Thymus (tissue), 11 donors: ENCODE results near the gene PEX26. TPM values are rescaled to one million over a fixed set of nuclear protein-coding genes. Genes with fewer than 3 reads are reported as not detected.
"Not testable (repeated sequence)": the region's sequence is repeated elsewhere in the genome, so short reads cannot be mapped to it uniquely, and the experiment has no call there.

ENCODE experiments used
- DNase-seq, 9 donors: peaks; one replicate each; pipeline ENCODE4 v3.0.0-alpha.2; 2013; ENCODE audit warnings: low spot score in 9 of 9, low read depth in 6 of 9, missing footprints in 1 of 9
- H3K27ac ChIP-seq, 2 donors: one replicate each; pipeline ENCODE4 v1.5.1; 2013; ENCODE audit warnings: control low read depth in 1 of 2, low read depth in 1 of 2, low read length in 1 of 2, mild to moderate bottlenecking in 1 of 2, moderate library complexity in 1 of 2
- H3K27me3 ChIP-seq, 2 donors: one replicate each; pipeline ENCODE4 v1.5.1; 2013; ENCODE audit warnings: low read length in 1 of 2; ENCODE audit not compliant: control insufficient read depth in 2 of 2, insufficient read depth in 1 of 2
- H3K36me3 ChIP-seq, 2 donors: one replicate each; pipeline ENCODE4 v1.5.1; 2013; ENCODE audit warnings: low read length in 1 of 2, mild to moderate bottlenecking in 1 of 2, moderate library complexity in 1 of 2; ENCODE audit not compliant: control insufficient read depth in 2 of 2, insufficient read depth in 2 of 2
- H3K4me1 ChIP-seq, 2 donors: one replicate each; pipeline ENCODE4 v1.5.1; 2013; ENCODE audit warnings: low read length in 2 of 2; ENCODE audit not compliant: control insufficient read depth in 2 of 2, insufficient read depth in 2 of 2
- H3K4me3 ChIP-seq, 2 donors: one replicate each; pipeline ENCODE4 v1.5.1; 2013; ENCODE audit warnings: low read length in 2 of 2, control low read depth in 1 of 2, mild to moderate bottlenecking in 1 of 2
- H3K9me3 ChIP-seq, 2 donors: one replicate each; pipeline ENCODE4 v1.5.1; 2013; ENCODE audit warnings: low read length in 1 of 2, mild to moderate bottlenecking in 1 of 2; ENCODE audit not compliant: control insufficient read depth in 2 of 2, insufficient read depth in 1 of 2
- WGBS: extraction: QIAGEN DNeasy Blood & Tissue Kit; methylation state at CpG from one replicate; pipeline ENCODE4 v1.1.7; 2013; 5-methylcytosine and 5-hydroxymethylcytosine counted together
- polyA plus RNA-seq: library from polyadenylated mRNA; stranded (reverse); fragments of 200-250 nt; gene quantifications from one replicate; pipeline ENCODE4 v1.2.3, GENCODE V29; 2013
- total RNA-seq: library from RNA; stranded (reverse); fragments of 120-200 nt; gene quantifications from one replicate; pipeline ENCODE4 v1.2.4, GENCODE V29; 2013
- donor health status: healthy.

Gene PEX26
- total and polyA plus RNA-seq, 2 donors = 10.9 to 16.0 TPM

DNA sequence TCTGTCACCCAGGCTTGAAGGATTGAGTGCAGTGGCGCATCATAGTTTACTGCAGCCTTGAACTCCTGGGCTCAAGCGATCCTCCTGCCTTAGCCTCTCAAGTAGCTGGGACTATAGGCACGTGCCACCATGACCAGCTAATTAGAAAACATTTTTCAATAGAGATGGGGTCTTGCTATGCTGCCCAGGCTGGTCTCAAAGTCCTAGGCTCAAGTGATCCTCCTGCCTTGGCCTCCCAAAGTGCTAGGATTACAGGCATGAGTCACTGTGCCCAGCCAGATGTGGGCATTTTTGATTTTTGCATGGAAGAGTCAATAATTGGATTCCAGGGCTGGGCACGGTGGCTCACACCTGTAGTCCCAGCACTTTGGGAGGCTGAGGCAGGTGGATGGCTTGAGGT, 3.9 kb upstream of the PEX26 start:
- not testable (repeated sequence) for H3K36me3 ChIP-seq, H3K9me3 ChIP-seq, DNase-seq, H3K4me3 ChIP-seq, H3K27ac ChIP-seq, H3K27me3 ChIP-seq
- WGBS = 96% methylated on average over 4 of the region's 4 CpGs
- peaks cover 5 to 14% of the 10 kb centered on the region in 2 donors for H3K4me1 ChIP-seq

DNA sequence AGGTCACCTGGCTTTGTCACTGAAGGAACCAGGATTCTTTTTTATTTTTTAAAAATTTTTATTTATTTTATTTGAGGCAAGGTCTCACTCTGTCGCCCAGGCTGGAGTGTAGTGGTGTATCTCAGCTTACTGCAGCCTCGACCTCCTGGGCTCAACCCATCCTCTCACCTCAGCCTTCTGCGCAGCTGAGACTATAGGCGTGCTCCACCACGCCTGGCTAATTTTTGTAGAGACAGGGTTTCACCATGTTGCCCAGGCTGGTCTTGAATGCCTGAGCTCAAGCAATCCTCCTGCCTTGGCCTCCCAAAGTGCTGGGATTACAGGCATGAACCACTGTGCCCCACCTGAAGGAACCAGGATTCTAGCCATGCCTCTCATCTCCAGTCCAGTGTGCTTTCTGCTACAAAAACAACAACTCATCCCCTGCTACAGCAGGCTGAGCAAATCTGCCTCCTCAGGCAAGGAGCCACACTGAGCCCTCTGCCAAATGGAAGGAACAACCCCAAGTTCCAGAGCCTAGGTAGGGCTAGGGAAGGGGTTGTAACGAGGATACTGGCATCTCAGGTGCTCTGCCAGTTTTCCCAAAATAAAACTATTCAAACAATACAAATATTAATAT, 2.6 kb upstream of the PEX26 start:
- DNase-seq = no peak

DNA sequence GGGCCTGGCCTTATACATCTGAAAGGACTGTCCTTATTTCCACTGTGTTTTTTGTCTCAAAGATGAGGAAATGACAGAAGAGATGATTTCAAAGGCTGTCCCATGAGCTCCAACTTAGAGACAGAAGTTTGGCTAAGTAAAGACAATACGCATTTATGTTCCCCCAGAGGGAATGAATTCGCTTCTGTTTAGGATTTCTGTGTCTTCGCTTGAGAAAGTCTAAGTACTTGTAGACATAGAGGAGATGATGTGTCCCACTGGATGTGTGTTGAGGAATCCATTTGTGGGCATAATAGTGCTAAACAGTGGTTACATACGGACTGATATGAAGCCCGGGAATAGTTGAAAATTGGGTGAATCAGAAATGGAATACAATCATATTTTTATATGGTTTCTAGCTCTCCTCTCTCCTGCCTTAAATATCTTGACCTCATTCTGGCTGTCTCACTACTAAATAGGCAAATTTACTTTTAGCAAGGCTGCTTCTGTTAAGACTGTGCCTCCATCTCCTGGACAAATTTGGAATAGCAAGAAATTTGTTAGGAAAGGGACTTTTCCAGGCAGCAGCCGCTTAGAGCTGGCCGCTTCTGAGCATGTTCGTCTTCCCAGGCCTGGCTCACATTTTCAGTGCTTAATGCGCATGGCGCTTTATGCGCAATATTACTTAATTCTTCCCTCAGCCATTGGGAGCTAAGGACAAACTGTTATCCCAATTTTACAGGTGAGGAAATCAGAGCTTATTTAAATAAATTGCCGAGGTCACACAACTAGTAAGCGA, 1.9 kb upstream of the PEX26 start:
- H3K27me3 ChIP-seq = no peaks in the 10 kb centered on the region
- DNase-seq = peak; percentile 34 to 89 (median 77)
- WGBS = 69% methylated on average over 13 of the region's 13 CpGs
- H3K9me3 ChIP-seq = no peaks in the 10 kb centered on the region
- H3K4me3 ChIP-seq = no peak overlapping the region
- peaks cover 8 to 9% of the 10 kb centered on the region in 2 donors for H3K36me3 ChIP-seq
- H3K27ac ChIP-seq = no peak overlapping the region
- H3K4me1 ChIP-seq = peaks cover 7 to 17% of the 10 kb centered on the region in 2 donors

More for the DNA sequence above, 2.6 kb upstream of the PEX26 start:
- H3K27ac ChIP-seq = no peak overlapping the region
- H3K9me3 ChIP-seq = no peaks in the 10 kb centered on the region
- peaks cover 7 to 17% of the 10 kb centered on the region in 2 donors for H3K4me1 ChIP-seq
- H3K27me3 ChIP-seq = no peaks in the 10 kb centered on the region
- peaks cover 4% of the 10 kb centered on the region in 2 donors for H3K36me3 ChIP-seq
- 98% methylated on average over 6 of the region's 6 CpGs for WGBS
- H3K4me3 ChIP-seq = no peak overlapping the region

- Histone ChIP-seq H3K36me3 (peaks cover 15 to 20% of the 10 kb centered on the region in 2 donors), H3K4me1 (peaks cover 7 to 17% of the 10 kb centered on the region in 2 donors), H3K9me3 (no peaks in the 10 kb centered on the region), H3K27ac (peak overlapping the region; percentile 96 to 99), H3K27me3 (no peaks in the 10 kb centered on the region), H3K4me3 (peak overlapping the region; percentile 74 to 81)
- WGBS = 4% methylated on average over 10 of the region's 10 CpGs
- peak in 1 of 9 donors; percentile 35 for DNase-seq
Observed at GRCh38 chr22:18077087-18077638, 627 bp upstream of the PEX26 start.

DNA sequence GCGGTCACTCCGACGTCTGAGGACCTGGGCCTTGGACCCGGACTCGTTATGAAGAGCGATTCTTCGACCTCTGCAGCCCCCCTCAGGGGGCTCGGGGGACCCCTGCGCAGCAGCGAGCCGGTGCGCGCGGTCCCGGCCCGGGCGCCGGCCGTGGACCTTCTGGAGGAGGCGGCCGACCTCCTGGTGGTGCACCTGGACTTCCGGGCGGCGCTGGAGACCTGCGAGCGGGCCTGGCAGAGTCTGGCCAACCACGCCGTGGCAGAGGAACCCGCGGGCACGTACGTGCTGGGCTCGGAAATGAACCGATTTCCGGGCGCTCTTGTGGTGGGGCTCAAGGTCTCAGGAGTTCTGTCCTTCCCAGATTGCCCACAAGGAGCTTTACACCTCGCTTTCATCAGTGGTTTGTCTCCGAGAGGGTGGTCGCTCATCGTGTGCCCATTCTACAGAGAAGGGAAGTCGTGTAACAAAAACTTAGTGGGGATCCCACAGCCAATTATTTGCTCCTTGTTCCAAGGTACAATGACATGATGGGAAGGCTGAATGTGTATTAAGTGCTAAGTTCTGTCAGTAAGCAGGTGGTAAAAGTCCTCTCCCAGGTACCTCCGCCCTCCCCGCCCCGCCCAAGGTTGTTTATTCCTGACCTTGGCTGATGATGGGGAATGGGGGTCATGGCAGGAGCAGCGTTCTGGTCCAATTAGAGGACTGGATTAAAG, 695 bp downstream of the PEX26 start:
- Histone ChIP-seq H3K27me3 (no peaks in the 10 kb centered on the region), H3K4me1 (peaks cover 7 to 17% of the 10 kb centered on the region in 2 donors), H3K36me3 (peaks cover 19 to 28% of the 10 kb centered on the region in 2 donors), H3K27ac (peak overlapping the region; percentile 27 to 32), H3K4me3 (peak overlapping the region; percentile 74 to 81), H3K9me3 (no peaks in the 10 kb centered on the region)
- WGBS = 11% methylated on average over 45 of the region's 45 CpGs
- DNase-seq = peak in 4 of 9 donors; percentile 14 to 46 (median 30)

DNA sequence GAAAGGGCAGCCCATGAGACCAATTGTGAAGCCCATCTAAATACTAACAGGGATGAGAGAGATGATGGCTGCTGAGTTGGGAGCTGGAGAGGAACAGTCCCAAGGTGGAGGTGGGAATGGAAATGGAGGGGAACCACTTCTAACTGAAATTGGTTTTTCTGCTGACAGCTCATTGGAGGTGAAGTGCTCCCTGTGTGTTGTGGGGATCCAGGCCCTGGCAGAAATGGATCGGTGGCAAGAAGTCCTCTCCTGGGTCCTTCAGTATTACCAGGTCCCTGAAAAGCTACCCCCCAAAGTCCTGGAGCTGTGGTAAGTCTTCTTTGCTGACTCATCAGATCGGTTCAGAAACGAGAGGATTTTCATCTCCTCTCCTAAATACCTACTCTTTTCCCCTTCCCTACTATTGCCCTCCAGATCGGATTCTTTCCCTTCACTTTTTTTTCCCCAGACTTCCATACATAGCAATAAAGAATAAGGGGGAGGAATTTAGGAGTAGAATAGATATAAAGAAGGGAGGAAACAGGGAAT, 2.0 kb downstream of the PEX26 start:
- Histone ChIP-seq H3K36me3 (peaks cover 29 to 35% of the 10 kb centered on the region in 2 donors), H3K27me3 (no peaks in the 10 kb centered on the region), H3K4me1 (peaks cover 7 to 17% of the 10 kb centered on the region in 2 donors), H3K4me3 (no peak overlapping the region), H3K27ac (no peak overlapping the region), H3K9me3 (no peaks in the 10 kb centered on the region)
- WGBS = 80% methylated on average over 4 of the region's 4 CpGs
- no peak for DNase-seq

- H3K36me3 ChIP-seq = peaks cover 42 to 47% of the 10 kb centered on the region in 2 donors
- H3K4me1 ChIP-seq = peaks cover 4 to 14% of the 10 kb centered on the region in 2 donors
- no peak for DNase-seq
- H3K27ac ChIP-seq = no peak overlapping the region
- H3K4me3 ChIP-seq = no peak overlapping the region
- no peaks in the 10 kb centered on the region for H3K9me3 ChIP-seq
- no peaks in the 10 kb centered on the region for H3K27me3 ChIP-seq
- WGBS = 97% methylated on average over 5 of the region's 5 CpGs
Observed at GRCh38 chr22:18081416-18081815, 3.6 kb downstream of the PEX26 start.

DNA sequence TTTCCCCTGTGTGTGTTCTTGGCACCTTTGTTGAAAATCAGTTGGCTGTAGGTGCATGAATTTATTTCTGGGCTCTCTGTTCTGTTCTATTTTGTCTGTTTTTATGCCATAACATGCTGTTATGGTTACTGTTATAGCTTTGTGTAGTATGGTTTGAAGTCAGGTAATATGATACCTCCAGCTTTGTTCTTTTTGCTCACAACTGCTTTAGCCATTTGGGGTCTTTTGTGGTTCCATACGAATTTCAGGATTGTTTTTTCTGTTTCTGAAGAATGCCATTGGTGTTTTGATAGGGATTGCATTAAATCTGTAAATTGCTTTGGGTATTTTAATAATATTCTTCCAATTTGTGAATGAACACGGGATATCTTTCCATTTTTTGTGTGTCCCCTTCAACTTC, 4.7 kb downstream of the PEX26 start:
- peaks cover 51 to 57% of the 10 kb centered on the region in 2 donors for H3K36me3 ChIP-seq
- no peak overlapping the region for H3K27ac ChIP-seq
- no peak overlapping the region for H3K4me3 ChIP-seq
- 92% methylated on average over 2 of the region's 2 CpGs for WGBS
- no peaks in the 10 kb centered on the region for H3K9me3 ChIP-seq
- peaks cover 4 to 10% of the 10 kb centered on the region in 2 donors for H3K4me1 ChIP-seq
- DNase-seq = no peak
- H3K27me3 ChIP-seq = no peaks in the 10 kb centered on the region
